HCT116 (cell line): ENCODE measurements around the gene SLC30A4. TPM values are rescaled to one million over a fixed set of nuclear protein-coding genes. Genes with fewer than 3 reads are reported as not detected.

Source experiments
- ATAC-seq: fragments of 200-7000 bp; cut with Tn5 transposase; 2 replicates; pipeline ENCODE4 v1.9.1; 2020; ENCODE audit warnings: mild to moderate bottlenecking, moderate library complexity
- BruUV-seq: library from RNA; stranded (reverse); fragments of 400-500 nt; replicated peaks from 2 replicates; lab custom pipeline; 2021; lab: Mats Ljungman, UMichigan
- CTCF ChIA-PET: fragments of 300-600 bp; sonication (Branson Sonifier 250); formaldehyde crosslinking; loops from one replicate; lab custom pipeline; 2021; ENCODE audit warnings: antibody characterized with exemption; lab: Charles Lee
- POLR2A ChIA-PET: fragments of 300-600, 350-600 bp; sonication (Branson Sonifier 250); formaldehyde crosslinking; loops from one replicate; lab custom pipeline; 2021; ENCODE audit warnings: antibody characterized with exemption; lab: Charles Lee
- RAD21 ChIA-PET, 2 experiments: fragments of 300-600 bp; sonication (Branson Sonifier 250); formaldehyde crosslinking; loops; one replicate each; lab custom pipeline; 2023; ENCODE audit warnings: low total read pairs in 2 of 2; ENCODE audit not compliant: uncharacterized antibody in 2 of 2, unreplicated experiment in 2 of 2, low non-redundant PET in 1 of 2; lab: Charles Lee
- DNase-seq: peaks from one replicate; pipeline ENCODE4 v3.0.0-alpha.2; 2010; ENCODE audit warnings: low read depth, low spot score
- H2AFZ ChIP-seq: fragments of 200-600 bp; shearing (Covaris generic), sonication (generic); 2 replicates; pipeline ENCODE4 v1.6.1; 2017; ENCODE audit warnings: low read depth, mixed run types, mixed read lengths, antibody characterized with exemption, low read length; ENCODE audit not compliant: poor library complexity, severe bottlenecking
- H3K27ac ChIP-seq: 2 replicates; pipeline ENCODE4 v1.5.1; 2012; ENCODE audit warnings: low read depth, low read length
- H3K27me3 ChIP-seq: fragments of 200-600 bp; sonication (generic); 2 replicates; pipeline ENCODE4 v1.6.1; 2016; ENCODE audit warnings: mixed run types, low read length, mixed read lengths; ENCODE audit not compliant: insufficient read depth
- H3K36me3 ChIP-seq, 2 experiments: fragments of 200-500 bp in 1 of 2; fragments of 200-600 bp in 1 of 2; sonication (Bioruptor generic) in 1 of 2; sonication (generic) in 1 of 2; 2 replicates each; pipeline versions ENCODE4 v1.5.1 to v1.6.1; 2014 to 2016; ENCODE audit warnings: low read length in 2 of 2, inconsistent platforms in 1 of 2, mixed read lengths in 1 of 2, mixed run types in 1 of 2; ENCODE audit not compliant: insufficient read depth in 2 of 2, control insufficient read depth in 1 of 2
- H3K4me1 ChIP-seq, 2 experiments: fragments of 200-600 bp in 1 of 2; sonication (generic) in 1 of 2; 2 replicates each; pipeline versions ENCODE4 v1.5.1 to v1.6.1; 2012 to 2017; ENCODE audit warnings: low read length in 2 of 2, inconsistent platforms in 1 of 2, mild to moderate bottlenecking in 1 of 2, mixed read lengths in 1 of 2, mixed run types in 1 of 2, moderate library complexity in 1 of 2; ENCODE audit not compliant: insufficient read depth in 2 of 2, control insufficient read depth in 1 of 2
- H3K4me2 ChIP-seq: fragments of 200-600 bp; sonication (generic); 2 replicates; pipeline ENCODE4 v1.6.1; 2017; ENCODE audit warnings: mixed run types, low read length, mixed read lengths
- H3K4me3 ChIP-seq, 2 experiments: fragments of 200-600 bp in 1 of 2; sonication (generic) in 1 of 2; replicated peaks in 1 of 2; 2 replicates each; pipeline ENCODE4 v1.5.1; 2011 to 2016; ENCODE audit warnings: low read length in 2 of 2, control low read depth in 1 of 2, low read depth in 1 of 2, mild to moderate bottlenecking in 1 of 2, mixed read lengths in 1 of 2, mixed run types in 1 of 2
- H3K79me2 ChIP-seq: fragments of 200-600 bp; sonication (generic); 2 replicates; pipeline ENCODE4 v1.6.1; 2017; ENCODE audit warnings: mild to moderate bottlenecking, mixed run types, low read length, moderate library complexity, mixed read lengths; ENCODE audit not compliant: insufficient read depth
- H3K9ac ChIP-seq: fragments of 200-600 bp; sonication (generic); 2 replicates; pipeline ENCODE4 v1.6.1; 2016; ENCODE audit warnings: low read length, mixed read lengths
- H3K9me2 ChIP-seq: fragments of 200-600 bp; sonication (generic), shearing (Covaris generic); 2 replicates; pipeline ENCODE4 v1.6.1; 2017; ENCODE audit warnings: mixed run types, mild to moderate bottlenecking, moderate library complexity; ENCODE audit not compliant: insufficient read depth
- H3K9me3 ChIP-seq, 2 experiments: fragments of 200-500 bp in 1 of 2; fragments of 200-600 bp in 1 of 2; sonication (Bioruptor generic) in 1 of 2; sonication (generic) in 1 of 2; 2 replicates each; pipeline ENCODE4 v1.6.1; 2014 to 2017; ENCODE audit warnings: low read length in 2 of 2, mixed read lengths in 2 of 2, inconsistent platforms in 1 of 2, low read depth in 1 of 2, mild to moderate bottlenecking in 1 of 2, mixed run types in 1 of 2, moderate library complexity in 1 of 2; ENCODE audit not compliant: control insufficient read depth in 1 of 2, insufficient read depth in 1 of 2
- H4K20me1 ChIP-seq: fragments of 200-600 bp; sonication (generic), shearing (Covaris generic); 2 replicates; pipeline ENCODE4 v1.6.1; 2017; ENCODE audit warnings: mixed run types, mild to moderate bottlenecking, moderate library complexity; ENCODE audit not compliant: insufficient read depth
- CBX3 ChIP-seq: IDR thresholded peaks from 2 replicates; pipeline ENCODE4 v1.6.1; 2012; ENCODE audit warnings: low read depth
- CEBPB ChIP-seq: IDR thresholded peaks from 2 replicates; pipeline ENCODE4 v1.6.1; 2012; ENCODE audit warnings: low read depth
- EGR1 ChIP-seq: IDR thresholded peaks from 2 replicates; pipeline ENCODE4 v1.6.1; 2012; ENCODE audit warnings: low read depth
- EZH2 ChIP-seq: fragments of 200-600 bp; sonication (generic); IDR thresholded peaks from 2 replicates; pipeline ENCODE4 v1.6.1; 2017; ENCODE audit warnings: antibody characterized with exemption, mixed run types
- EZH2phosphoT487 ChIP-seq: fragments of 200-600 bp; IDR thresholded peaks from 2 replicates; pipeline ENCODE4 v1.6.1; 2018; ENCODE audit warnings: antibody characterized with exemption, borderline replicate concordance
- JUND ChIP-seq: IDR thresholded peaks from 2 replicates; pipeline ENCODE4 v1.6.1; 2012
- POLR2A ChIP-seq: IDR thresholded peaks from 2 replicates; pipeline ENCODE4 v1.7.0; 2011; ENCODE audit warnings: borderline replicate concordance; ENCODE audit not compliant: insufficient read depth, insufficient read length; ENCODE audit errors: extremely low read depth
- POLR2AphosphoS5 ChIP-seq: IDR thresholded peaks from 2 replicates; pipeline ENCODE4 v1.6.1; 2011; ENCODE audit warnings: mild to moderate bottlenecking, low read depth, low read length, moderate library complexity
- RAD21 ChIP-seq: IDR thresholded peaks from 2 replicates; pipeline ENCODE4 v1.6.1; 2012; ENCODE audit warnings: low read depth, mild to moderate bottlenecking
- SIN3A ChIP-seq: IDR thresholded peaks from 2 replicates; pipeline ENCODE4 v1.6.1; 2012; ENCODE audit warnings: low read depth
- SRF ChIP-seq: IDR thresholded peaks from 2 replicates; pipeline ENCODE4 v1.6.1; 2012; ENCODE audit warnings: low read depth
- ZFX ChIP-seq: fragments of 450-650 bp; IDR thresholded peaks from 2 replicates; pipeline ENCODE4 v1.6.1; 2017
- ZNF274 ChIP-seq: fragments of 200-500 bp; sonication (Bioruptor generic); IDR thresholded peaks from 2 replicates; pipeline ENCODE4 v1.6.1; 2014; ENCODE audit warnings: mild to moderate bottlenecking, low read depth, low read length, inconsistent platforms
- intact Hi-C: fragments of 100-400 bp; cut with micrococcal nuclease; formaldehyde crosslinking; loops from 2 replicates; pipeline ENCODE4 v1.10.0; 2022
- total RNA-seq: library from RNA; stranded (reverse); gene quantifications from one replicate; pipeline ENCODE4 v1.2.1, GENCODE V29; 2021; ENCODE audit not compliant: unreplicated experiment
- TF ChIP-seq, protein P1 (sequence below): IDR thresholded peaks from 2 replicates; pipeline ENCODE4 v1.6.1; 2012; ENCODE audit warnings: low read depth
- TF ChIP-seq, protein P2 (sequence below), 3 experiments: fragments of 200-600 bp in 1 of 3; sonication (generic) in 1 of 3; IDR thresholded peaks in 2 of 3; conservative IDR thresholded peaks in 1 of 3; 2 replicates each; pipeline ENCODE4 v1.5.1; 2012 to 2017; ENCODE audit warnings: low read depth in 2 of 3, low read length in 2 of 3, antibody characterized with exemption in 1 of 3, borderline replicate concordance in 1 of 3, control low read depth in 1 of 3, mild to moderate bottlenecking in 1 of 3, mixed read lengths in 1 of 3, mixed run types in 1 of 3, moderate library complexity in 1 of 3; ENCODE audit not compliant: insufficient read depth in 1 of 3
- TF ChIP-seq, protein P3 (sequence below): IDR thresholded peaks from 2 replicates; pipeline ENCODE4 v1.6.1; 2012
- TF ChIP-seq, protein P4 (sequence below): IDR thresholded peaks from 2 replicates; pipeline ENCODE4 v1.6.1; 2012
- TF ChIP-seq, protein P5 (sequence below): IDR thresholded peaks from 2 replicates; pipeline ENCODE4 v1.6.1; 2011; ENCODE audit warnings: mild to moderate bottlenecking, low read length, moderate library complexity; ENCODE audit not compliant: insufficient replicate concordance; ENCODE audit errors: extremely low read depth

Gene SLC30A4
- total RNA-seq, 1 experiment from 2014 or later: 2.7 TPM

DNA sequence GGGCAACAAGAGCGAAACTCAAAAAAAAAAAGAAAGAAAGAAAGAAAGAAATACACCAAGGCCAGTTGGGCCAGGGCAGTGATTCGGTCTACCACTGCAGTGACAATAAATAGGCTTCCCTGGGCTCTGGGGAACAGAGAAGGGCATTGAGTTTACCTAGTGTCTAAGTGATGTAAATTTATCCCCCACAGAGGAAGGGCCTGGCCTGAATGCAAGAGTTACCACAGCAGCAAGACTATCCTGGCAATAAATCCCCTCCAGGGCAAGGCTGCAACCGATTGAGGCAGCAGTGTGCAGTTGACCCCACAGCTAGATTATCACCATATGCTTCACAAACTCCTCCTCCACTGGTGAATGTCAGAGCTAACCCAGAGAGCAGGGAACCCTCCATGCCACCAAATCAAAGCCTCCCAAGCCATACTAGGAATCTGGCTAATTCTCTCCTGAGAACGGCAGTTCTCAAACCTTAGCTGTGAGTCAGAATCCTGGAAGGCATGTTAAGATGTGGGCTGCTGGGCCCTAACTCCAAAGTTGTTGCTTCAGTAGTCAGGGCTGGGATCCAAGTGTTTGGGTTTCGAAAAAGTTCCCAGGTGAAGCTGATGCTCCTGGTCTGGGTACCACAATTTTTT lies 79.9 kb downstream of the SLC30A4 start:
- no peak overlapping the region for H3K4me2 ChIP-seq
- no peak overlapping the region for H3K9ac ChIP-seq
- ChIA-PET POLR2A (interaction anchor here (1.2 to 1.9 kb wide), 2 partner anchors 10 to 144 kb away, joined by 4 to 5 read pairs; partner anchors contain the start of gene BLOC1S6), RAD21 (no interaction called here), CTCF (interaction anchor here (2.1 to 3.5 kb wide), 2 partner anchors 12 to 15 kb away, joined by 8 to 13 read pairs; no protein-coding TSS in a partner anchor)
- H3K27me3 ChIP-seq: no peaks in the 10 kb centered on the region
- BruUV-seq: no TSS peak
- DNase-seq: no peak
- H3K9me3 ChIP-seq: no peaks in the 10 kb centered on the region
- peaks cover 0 to 6% of the 10 kb centered on the region in 2 experiments; a peak in 1 of 4 replicates for H3K4me1 ChIP-seq
- no peak overlapping the region for H2AFZ ChIP-seq
- no peaks in the 10 kb centered on the region for H3K9me2 ChIP-seq
- intact Hi-C loops: no loop called here
- TF ChIP-seq SRF (no peak), ZFX (no peak), ZNF274 (no peak), SIN3A (no peak), CBX3 (no peak), EZH2 (no peak), RAD21 (no peak), POLR2A (no peak), POLR2AphosphoS5 (no peak), JUND (no peak), EGR1 (no peak), EZH2phosphoT487 (no peak), CEBPB (no peak)
- TF ChIP-seq, protein P1, sequence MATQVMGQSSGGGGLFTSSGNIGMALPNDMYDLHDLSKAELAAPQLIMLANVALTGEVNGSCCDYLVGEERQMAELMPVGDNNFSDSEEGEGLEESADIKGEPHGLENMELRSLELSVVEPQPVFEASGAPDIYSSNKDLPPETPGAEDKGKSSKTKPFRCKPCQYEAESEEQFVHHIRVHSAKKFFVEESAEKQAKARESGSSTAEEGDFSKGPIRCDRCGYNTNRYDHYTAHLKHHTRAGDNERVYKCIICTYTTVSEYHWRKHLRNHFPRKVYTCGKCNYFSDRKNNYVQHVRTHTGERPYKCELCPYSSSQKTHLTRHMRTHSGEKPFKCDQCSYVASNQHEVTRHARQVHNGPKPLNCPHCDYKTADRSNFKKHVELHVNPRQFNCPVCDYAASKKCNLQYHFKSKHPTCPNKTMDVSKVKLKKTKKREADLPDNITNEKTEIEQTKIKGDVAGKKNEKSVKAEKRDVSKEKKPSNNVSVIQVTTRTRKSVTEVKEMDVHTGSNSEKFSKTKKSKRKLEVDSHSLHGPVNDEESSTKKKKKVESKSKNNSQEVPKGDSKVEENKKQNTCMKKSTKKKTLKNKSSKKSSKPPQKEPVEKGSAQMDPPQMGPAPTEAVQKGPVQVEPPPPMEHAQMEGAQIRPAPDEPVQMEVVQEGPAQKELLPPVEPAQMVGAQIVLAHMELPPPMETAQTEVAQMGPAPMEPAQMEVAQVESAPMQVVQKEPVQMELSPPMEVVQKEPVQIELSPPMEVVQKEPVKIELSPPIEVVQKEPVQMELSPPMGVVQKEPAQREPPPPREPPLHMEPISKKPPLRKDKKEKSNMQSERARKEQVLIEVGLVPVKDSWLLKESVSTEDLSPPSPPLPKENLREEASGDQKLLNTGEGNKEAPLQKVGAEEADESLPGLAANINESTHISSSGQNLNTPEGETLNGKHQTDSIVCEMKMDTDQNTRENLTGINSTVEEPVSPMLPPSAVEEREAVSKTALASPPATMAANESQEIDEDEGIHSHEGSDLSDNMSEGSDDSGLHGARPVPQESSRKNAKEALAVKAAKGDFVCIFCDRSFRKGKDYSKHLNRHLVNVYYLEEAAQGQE: no peak
- TF ChIP-seq, protein P2, sequence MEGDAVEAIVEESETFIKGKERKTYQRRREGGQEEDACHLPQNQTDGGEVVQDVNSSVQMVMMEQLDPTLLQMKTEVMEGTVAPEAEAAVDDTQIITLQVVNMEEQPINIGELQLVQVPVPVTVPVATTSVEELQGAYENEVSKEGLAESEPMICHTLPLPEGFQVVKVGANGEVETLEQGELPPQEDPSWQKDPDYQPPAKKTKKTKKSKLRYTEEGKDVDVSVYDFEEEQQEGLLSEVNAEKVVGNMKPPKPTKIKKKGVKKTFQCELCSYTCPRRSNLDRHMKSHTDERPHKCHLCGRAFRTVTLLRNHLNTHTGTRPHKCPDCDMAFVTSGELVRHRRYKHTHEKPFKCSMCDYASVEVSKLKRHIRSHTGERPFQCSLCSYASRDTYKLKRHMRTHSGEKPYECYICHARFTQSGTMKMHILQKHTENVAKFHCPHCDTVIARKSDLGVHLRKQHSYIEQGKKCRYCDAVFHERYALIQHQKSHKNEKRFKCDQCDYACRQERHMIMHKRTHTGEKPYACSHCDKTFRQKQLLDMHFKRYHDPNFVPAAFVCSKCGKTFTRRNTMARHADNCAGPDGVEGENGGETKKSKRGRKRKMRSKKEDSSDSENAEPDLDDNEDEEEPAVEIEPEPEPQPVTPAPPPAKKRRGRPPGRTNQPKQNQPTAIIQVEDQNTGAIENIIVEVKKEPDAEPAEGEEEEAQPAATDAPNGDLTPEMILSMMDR (IDR thresholded peaks at IDR 0.05 in 2 of 3, conservative IDR thresholded peaks at IDR 0.05 in 1 of 3; ENCODE audit: borderline replicate concordance in 1 of 3, insufficient read depth in 1 of 3, low read depth in 2 of 3, low read length in 2 of 3): no peak
- TF ChIP-seq, protein P3, sequence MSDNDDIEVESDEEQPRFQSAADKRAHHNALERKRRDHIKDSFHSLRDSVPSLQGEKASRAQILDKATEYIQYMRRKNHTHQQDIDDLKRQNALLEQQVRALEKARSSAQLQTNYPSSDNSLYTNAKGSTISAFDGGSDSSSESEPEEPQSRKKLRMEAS: no peak
- TF ChIP-seq, protein P4, sequence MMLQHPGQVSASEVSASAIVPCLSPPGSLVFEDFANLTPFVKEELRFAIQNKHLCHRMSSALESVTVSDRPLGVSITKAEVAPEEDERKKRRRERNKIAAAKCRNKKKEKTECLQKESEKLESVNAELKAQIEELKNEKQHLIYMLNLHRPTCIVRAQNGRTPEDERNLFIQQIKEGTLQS: no peak
- TF ChIP-seq, protein P5, sequence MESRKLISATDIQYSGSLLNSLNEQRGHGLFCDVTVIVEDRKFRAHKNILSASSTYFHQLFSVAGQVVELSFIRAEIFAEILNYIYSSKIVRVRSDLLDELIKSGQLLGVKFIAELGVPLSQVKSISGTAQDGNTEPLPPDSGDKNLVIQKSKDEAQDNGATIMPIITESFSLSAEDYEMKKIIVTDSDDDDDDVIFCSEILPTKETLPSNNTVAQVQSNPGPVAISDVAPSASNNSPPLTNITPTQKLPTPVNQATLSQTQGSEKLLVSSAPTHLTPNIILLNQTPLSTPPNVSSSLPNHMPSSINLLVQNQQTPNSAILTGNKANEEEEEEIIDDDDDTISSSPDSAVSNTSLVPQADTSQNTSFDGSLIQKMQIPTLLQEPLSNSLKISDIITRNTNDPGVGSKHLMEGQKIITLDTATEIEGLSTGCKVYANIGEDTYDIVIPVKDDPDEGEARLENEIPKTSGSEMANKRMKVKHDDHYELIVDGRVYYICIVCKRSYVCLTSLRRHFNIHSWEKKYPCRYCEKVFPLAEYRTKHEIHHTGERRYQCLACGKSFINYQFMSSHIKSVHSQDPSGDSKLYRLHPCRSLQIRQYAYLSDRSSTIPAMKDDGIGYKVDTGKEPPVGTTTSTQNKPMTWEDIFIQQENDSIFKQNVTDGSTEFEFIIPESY: no peak
- ATAC-seq: no peak
- H3K79me2 ChIP-seq: no peaks in the 10 kb centered on the region
- H4K20me1 ChIP-seq: no peaks in the 10 kb centered on the region
- no peak overlapping the region for H3K4me3 ChIP-seq
- H3K36me3 ChIP-seq: no peaks in the 10 kb centered on the region
- H3K27ac ChIP-seq: no peak overlapping the region
